HL-60/S4 treated with phorbol 12-myristate 13-acetate at 8.2 ng/mL for 4 days and 3 days (cell line): ENCODE measurements around the gene MESD.
"Not testable (repeated sequence)": the region's sequence is repeated elsewhere in the genome, so short reads cannot be mapped to it uniquely, and the experiment has no call there.

ENCODE experiments used
- in situ Hi-C: fragments of 300-500 bp; cut with MboI; formaldehyde crosslinking; loops from 2 replicates; pipeline ENCODE4 v1.15.0; 2022; ENCODE audit warnings: low sequenced_read_pairs

The MESD gene

DNA sequence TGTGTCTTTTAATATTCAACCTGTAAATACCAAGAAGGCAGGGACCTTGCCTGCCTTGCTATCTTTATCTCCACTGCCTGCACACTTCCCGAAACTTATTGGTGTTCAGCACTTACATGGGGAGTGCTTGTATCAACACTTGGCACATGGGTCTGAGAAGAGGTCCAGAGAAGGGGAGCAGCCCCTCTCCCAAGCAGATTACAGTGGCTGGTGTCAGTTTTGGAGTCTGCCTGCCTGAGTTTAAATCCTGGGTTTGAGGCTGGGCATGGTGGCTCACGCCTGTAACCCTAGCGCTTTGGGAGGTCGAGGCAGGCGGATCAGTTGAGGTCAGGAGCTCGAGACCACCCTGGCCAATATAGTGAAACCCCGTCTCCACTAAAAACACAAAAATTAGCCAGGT, 20.3 kb downstream of the MESD start:
- in situ Hi-C loops, result no loop called here

DNA sequence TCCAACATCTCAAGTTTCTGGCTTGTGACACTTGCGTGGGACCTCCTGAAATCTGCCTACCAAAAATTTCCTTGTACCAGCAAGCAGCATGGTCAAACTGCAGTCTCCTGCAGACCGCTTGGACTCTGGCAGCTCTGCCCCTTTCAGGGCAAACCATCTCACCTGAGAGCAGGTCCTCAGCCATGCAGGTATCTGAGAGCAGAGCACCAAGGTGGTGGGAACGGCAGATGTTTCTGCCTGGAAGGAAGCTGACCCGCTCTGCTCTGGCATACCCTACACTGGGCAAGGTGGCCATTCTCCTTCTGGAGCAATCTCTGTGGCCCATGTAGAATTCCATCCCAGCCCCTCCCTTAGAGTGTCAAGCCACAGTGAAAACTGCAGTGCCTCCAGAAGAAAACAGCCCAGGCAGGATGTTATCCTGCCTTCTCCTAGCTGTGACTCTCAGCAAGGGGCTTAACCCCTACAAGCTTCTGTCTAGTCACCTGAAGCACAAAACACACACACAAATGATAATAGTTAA, 21.6 kb downstream of the MESD start:
- in situ Hi-C loops, result no loop called here

DNA sequence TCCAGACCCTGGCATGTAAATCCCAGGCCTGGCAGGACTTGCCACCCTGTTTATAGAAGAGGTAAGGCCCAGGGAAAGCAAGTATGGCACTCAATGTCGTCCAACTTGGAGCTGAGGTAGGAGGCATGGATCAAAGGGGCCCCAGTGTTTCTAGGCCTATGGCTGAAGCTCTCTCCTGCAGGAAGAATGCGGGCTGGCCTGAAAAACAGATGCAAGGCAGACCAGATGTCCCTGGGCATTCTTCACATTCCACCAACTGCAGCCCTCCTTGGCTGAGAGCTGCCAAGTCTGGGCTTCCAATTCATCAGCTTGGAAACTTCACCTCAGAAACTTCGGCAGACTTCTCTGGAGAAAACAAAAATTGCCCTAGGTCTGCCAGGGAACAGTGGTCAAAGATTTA, 22.2 kb downstream of the MESD start:
- in situ Hi-C loops, result no loop called here

DNA sequence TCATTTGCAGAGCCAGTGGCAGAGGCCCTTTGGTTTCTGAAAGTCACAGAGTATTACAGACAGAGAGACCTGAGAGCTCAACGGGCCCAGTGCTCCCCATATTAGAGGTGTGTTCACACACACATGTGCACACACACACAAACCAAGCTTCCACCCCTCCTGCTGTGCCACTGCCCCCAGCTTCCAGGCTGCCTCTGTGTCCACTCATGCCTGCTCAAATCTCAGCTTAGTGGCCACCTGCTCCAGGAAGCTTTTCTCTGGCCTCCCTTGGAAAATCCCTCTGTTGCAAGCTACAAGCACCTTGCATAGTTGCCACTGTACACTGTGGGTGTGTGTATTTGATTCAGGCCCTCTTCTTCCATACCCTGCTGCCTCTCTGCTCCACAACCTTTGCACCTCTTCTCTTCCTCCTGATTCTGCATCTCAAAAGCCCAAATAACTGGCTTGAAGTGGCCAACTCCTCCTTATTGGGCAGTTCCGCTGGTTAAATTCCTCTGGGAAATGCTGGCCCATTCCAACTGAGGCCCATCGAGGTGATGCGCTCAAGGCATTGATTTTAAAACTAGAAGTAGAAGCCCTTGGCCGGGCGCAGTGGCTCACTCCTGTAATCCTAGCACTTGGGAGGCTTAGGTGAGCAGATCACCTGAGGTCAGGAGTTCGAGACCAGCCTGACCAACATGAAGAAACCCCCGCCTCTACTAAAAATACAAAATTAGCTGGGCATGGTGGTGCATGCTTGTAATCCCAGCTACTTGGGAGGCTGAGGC, 23.0 kb downstream of the MESD start:
- in situ Hi-C loops, result no loop called here

DNA sequence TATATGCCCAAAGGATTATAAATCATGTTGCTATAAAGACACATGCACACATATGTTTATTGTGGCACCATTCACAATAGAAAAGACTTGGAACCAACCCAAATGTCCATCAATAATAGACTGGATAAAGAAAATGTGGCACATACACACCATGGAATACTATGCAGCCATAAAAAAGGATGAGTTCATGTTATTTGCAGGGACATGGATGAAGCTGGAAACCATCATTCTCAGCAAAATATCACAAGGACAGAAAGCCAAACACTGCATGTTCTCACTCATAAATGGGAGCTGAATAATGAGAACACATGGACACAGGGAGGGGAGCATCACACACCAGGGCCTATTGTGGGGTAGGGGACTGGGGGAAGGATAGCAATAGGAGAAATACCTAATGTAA, 24.2 kb downstream of the MESD start:
- in situ Hi-C loops, result not testable (repeated sequence)

DNA sequence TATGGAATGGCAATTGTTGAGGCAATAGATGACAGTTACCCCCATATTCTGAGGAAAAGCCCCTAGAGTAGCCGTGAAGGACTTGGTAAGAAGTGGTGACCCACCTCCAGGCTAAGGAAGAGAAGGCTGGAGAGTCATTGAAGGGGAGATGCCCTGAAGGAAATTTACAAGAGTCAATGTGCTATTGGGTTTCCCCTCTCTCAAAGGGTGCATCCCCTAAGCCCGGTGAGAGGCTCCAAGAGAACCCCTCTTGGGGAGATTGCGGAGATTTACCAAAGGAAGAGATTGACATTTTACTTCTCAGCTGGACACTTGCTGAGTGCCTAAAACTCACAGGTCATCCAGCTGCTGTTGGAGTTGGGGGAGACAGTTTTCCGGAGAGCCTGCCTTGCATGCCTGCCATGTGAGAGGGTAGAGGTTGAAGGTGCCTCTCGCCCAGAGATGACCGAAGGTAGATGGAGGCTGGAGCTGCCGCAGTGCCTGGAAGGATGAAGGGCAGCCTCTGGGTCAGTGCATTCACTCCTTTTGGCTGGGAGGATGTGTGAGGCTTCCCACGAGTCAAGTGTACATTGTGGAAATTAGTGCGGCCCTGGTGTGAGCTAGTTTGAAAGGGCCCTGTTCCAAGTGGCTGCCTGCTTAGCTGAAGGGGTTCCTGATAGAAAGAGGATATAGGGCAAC, 30.7 kb downstream of the MESD start:
- in situ Hi-C loops, result no loop called here

DNA sequence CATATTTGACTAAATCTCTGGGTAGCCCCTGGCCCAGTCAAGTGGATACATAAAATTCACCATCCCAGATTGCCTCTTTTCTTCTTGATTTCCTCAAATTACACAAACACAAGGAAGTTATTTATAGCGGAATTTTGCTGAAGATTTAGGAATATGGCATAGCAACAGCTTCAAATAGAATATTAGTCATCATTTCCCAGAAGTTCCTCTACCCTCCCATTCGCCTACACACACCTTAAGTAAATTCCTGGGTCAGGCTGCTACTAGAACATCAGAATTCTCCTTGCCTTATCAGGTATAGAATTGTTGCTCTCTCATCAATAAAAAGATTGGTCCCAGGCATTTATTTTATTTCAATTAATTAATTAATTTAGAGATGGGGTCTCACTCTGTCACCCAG, 31.6 kb downstream of the MESD start:
- in situ Hi-C loops, result no loop called here

DNA sequence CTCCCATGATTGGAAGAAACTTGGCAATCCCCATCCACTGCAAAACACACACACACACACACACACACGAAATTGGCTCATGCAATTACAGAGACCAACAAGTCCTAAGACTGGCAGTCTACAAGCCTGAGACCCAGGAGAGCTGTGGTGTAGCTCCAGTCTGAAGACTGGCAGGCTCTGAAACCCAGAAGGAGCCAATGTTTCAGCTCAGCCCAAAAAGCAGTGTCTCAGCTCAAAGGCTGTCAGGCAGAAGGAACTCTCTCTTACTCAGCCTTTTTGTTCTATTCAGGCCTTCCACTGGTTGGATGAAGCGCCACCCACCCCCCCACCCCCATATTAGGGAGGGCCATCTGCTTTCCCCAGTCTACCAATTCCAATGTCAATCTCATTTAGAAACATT, 32.1 kb downstream of the MESD start:
- in situ Hi-C loops, result no loop called here

DNA sequence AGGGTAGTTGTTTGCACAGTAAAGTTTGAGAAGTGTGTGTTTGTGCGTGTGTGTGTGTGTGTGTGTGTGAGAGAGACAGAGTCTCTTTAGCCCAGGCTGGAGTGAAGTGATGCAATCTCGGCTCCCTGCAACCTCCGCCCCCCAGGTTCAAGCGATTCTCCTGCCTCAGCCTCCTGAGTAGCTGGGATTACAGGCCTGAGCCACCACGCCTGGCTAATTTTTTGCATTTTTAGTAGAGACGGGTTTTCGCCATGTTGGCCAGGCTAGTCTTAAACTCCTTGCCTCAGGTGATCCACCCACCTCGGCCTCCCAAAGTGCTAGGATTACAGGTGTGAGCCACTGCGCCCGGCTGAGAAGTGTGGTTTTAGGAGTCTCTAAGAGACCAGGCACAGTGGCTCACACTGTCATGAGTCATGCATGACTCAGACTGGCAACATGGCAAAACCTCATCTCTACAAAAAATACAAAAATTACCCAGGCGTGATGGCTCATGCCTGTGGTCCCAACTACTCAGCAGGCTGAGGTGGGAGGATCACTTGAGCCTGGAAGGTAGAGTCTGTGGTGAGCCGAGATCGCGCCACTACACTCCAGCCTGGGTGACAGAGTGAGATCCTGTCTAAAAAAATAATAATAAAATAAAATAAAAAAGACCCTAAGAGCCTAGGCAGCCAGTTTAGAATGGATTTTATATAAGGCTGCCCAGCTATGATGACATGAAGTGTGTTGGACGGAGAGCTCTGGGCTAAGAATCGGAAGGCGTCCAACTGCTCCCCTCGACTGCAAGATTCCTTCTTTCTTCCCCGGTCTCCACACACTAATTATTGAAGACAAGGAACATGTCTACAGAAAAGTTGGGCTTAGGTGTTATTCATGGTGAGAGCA, 33.8 kb downstream of the MESD start:
- in situ Hi-C loops, result not testable (repeated sequence)

DNA sequence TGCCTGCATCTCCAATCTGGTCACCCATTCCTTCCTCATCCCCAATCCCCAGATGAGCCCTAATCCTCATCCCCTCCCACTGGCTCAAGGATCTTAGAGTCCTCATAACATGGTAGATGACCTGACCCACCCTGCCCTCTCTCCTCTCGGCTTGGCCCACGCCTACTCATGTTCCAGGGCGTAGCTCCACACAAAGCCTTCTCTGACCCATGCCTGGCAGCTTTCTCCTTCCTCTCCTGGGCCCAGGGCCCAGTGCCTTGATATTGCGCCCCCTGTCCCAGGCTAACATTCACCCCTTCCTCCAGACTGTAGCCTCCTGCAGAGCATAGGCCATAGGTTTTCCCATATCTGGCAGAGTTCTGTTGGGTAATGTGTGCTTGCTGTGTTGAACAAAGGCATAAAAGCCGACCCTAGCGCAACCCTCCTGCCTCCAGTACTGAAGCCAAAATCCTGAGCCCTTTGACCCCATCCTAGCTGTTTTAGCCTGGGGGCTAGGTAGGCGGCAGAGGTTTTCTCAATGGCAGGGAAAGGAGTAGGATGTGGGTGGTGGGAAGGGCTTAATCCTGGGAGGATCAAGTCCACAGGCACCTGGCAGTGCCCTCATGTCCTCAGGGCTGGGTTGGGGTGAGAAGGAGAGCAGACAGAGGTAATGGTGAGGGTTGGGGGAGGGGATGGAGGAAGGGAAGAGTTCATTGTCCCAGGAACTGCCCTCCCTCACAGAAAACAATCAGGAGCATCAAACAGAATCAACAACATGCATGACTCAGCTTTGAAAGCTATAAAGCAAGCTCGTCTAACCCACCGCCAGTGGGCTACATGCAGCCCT, 35.5 kb downstream of the MESD start:
- in situ Hi-C loops, result no loop called here

DNA sequence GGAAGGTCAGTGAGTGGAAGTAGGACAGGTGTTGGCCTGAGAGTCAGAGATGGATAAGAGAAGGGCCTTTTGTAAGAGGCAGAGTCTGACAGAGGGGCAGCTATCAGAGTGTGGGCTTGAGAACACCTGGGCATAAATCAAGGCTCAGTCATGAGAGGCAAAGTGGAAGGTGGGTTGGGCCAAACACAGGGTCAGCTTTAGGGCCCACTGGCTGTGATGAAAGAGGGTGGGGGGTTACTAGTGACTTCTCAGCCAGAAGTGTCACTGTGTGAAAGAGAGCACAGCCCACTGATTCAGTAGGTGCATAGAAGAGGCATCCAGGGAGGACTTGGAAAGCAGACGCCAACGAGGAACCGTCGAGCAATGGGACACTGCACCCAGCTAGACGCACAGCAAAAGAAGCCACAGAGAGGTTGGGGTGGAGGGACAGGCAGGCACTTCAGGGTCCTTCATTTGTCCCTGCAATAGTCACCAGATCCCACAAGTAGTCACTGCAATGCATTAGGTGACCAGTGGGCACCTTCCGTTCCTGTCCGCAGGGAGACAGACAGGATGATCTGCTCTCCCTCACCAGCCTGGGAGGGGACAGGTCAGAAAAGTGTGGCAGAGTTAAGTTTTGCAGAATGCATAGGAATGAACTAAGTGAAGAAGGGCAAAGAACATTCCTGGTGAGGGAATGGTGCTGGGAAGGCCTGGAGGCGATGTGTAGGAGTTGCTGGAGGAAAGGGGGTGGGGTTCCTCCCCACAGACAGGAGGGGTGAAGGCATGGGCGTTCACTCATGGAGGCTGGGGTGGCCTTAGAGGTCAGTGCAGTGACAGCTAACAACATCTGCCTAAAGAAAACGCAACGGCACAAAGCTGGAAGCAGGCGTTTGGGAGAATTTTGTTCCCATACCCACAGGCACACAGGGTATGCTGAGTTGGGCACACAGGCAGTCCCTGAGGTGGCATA, 36.3 kb downstream of the MESD start:
- in situ Hi-C loops, result no loop called here

DNA sequence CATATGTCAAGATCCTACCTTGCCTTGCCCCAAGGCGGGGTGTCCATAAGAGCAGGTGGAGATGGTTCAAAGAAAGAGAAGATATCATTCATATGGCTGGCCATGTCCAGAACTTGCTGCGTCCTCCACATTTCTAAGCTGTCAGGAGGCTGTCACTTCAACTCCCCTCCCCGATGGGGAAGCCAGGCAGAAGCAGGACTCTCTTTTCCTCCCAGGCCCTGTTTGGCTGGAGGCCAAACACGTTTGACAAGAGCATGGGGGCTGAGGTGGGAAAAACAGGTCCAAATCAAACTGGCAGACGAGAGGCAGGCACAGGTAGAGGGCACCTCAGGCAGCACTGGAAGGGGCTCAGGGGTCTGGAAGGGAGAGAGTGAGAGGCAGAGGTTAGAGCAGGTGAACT, 37.7 kb downstream of the MESD start:
- in situ Hi-C loops, result no loop called here

DNA sequence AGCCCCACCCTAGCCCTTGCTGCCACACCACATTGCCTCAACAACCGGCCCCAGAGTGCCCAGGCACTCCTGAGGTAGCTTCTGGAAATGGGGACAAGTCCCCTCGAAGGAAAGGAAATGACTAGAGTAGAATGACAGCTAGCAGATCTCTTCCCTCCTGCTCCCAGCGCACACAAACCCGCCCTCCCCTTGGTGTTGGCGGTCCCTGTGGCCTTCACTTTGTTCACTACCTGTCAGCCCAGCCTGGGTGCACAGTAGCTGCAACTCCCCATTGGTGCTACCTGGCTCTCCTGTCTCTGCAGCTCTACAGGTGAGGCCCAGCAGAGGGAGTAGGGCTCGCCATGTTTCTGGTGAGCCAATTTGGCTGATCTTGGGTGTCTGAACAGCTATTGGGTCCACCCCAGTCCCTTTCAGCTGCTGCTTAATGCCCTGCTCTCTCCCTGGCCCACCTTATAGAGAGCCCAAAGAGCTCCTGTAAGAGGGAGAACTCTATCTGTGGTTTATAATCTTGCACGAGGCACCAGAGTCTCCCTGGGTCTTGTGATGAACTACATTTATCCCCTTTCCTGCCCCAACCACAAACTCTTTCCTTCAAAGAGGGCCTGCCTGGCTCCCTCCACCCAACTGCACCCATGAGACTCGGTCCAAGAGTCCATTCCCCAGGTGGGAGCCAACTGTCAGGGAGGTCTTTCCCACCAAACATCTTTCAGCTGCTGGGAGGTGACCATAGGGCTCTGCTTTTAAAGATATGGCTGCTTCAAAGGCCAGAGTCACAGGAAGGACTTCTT, 39.1 kb downstream of the MESD start:
- in situ Hi-C loops, result no loop called here

DNA sequence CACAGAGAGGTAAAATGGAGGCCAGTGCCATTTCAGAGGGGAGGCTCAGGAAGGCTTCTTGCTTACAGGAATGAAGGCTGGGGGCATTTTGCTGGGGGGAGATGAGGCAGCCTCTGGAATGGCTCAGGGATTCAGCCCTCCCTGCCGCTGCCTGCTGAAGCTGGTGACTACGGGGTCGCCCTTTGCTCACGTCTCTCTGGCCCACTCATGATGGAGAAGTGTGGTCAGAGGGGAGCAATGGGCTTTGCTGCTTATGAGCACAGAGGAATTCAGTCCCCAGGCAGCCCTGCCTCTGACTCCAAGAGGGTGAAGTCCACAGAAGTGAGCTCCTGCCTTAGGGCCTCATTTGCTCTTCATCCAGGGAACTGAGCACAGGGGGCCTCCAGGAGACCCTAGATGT, 39.9 kb downstream of the MESD start:
- in situ Hi-C loops, result no loop called here

DNA sequence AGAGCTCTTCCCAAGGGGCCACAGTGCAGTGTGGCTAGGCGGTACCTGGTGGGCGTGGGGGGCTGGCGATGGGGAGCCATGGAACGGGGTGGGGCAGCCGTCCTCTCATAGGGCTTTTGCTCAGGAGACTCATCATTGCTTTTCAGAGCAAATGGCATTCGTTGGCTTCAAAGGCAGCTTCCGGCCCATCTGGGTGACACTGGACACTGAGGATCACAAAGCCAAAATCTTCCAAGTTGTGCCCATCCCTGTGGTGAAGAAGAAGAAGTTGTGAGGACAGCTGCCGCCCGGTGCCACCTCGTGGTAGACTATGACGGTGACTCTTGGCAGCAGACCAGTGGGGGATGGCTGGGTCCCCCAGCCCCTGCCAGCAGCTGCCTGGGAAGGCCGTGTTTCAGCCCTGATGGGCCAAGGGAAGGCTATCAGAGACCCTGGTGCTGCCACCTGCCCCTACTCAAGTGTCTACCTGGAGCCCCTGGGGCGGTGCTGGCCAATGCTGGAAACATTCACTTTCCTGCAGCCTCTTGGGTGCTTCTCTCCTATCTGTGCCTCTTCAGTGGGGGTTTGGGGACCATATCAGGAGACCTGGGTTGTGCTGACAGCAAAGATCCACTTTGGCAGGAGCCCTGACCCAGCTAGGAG, 40.8 kb downstream of the MESD start:
- in situ Hi-C loops, result no loop called here

DNA sequence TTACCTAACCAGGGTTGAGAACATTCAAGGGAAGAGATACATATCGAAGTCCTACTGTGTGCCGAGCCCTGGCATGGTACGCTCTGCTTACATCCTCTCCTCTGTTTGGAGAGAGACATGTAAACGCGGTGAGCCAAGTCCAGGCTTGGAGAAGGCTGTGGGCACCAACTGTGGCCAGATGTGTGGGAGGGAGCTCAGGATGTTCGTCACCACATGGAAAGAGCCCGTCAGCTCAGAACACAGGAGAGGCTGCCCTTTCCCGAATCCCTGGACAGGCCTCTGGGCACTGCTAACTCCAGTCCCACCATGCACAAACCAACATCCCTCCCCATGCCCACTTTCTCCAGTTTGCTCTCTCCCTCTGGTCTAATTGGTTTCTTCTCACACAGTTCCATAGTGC, 43.0 kb downstream of the MESD start:
- in situ Hi-C loops, result no loop called here

DNA sequence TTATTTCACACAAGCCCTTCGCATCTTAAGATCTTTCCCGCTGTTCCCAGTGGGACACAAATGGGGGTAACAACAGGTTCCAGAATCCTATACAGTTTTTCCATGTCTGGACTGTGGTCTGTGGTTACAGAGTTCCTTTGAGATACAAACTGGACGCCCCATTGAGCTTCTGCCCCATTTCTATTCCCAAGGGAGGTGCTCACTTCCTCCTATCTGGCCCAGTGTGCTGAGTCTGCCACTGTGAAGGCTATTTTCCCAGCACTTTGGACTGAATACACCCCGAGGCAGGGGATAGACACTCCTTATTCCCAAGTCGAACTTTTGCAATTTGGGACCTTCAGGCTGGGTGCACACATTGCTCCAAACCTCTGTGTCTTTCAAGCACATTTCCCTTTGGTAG, 44.0 kb downstream of the MESD start:
- in situ Hi-C loops, result no loop called here

DNA sequence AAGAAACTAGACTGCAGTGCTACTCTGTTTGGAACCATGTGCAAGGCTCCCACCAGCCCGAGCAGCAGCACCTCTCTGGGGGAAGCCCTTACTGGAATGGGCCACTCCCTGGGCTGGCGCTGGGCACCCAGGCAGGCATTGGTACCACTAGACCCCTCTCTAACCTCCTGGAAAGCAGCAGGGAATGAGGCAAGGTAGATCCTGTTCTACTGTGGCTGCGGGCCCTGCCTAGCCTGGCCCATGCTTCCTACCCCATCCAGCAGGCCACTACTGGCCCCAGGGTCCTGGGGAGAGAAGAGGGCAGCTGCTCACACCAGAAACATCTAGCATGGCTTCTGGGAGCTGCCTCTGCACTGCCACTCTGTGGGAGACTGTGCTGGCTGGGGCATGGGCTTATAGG, 44.8 kb downstream of the MESD start:
- in situ Hi-C loops, result no loop called here
